Measurements from ENCODE around the gene MLH3.

The MLH3 gene

DNA sequence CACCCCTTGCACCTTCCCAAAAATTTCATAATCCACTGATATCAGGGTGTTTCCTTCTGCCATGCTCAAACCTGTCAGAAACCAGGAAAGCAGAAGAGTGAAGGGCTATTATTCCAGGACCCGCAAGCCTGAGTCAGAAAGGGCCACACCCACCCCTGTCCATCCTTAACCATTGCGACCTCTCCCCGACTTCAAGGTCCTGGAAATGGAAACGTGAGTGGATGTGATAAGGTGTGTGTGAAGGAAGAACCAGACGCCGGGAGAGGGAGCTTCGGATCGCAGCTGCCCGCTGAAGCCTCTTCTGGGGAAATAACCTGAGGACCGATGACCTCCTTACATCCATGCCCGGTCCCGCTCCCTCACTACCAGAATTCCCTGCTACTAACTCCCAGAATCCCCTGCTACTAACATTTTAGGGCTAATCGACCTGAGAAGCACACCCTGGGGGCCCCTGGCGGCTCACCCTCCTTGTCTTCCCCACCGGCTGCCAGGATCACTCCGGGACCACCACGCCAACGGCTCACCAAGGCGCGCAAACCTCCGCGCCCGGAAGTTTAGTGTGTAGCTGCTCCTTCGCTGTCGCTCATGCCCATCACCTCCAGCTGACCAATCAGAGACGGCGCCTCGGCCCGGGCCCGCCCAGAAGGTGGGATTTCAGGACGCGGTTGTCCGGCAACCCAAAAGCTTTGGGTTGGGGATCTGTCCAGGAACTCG, 12.4 kb upstream of the MLH3 start, which contains the start of gene ACYP1:
TSS of gene ACYP1 (minus strand) at position 534 of the 714 bp plus-strand sequence. CDS start at position 63, 471 bp downstream.
- TF ChIP-seq, protein P1, sequence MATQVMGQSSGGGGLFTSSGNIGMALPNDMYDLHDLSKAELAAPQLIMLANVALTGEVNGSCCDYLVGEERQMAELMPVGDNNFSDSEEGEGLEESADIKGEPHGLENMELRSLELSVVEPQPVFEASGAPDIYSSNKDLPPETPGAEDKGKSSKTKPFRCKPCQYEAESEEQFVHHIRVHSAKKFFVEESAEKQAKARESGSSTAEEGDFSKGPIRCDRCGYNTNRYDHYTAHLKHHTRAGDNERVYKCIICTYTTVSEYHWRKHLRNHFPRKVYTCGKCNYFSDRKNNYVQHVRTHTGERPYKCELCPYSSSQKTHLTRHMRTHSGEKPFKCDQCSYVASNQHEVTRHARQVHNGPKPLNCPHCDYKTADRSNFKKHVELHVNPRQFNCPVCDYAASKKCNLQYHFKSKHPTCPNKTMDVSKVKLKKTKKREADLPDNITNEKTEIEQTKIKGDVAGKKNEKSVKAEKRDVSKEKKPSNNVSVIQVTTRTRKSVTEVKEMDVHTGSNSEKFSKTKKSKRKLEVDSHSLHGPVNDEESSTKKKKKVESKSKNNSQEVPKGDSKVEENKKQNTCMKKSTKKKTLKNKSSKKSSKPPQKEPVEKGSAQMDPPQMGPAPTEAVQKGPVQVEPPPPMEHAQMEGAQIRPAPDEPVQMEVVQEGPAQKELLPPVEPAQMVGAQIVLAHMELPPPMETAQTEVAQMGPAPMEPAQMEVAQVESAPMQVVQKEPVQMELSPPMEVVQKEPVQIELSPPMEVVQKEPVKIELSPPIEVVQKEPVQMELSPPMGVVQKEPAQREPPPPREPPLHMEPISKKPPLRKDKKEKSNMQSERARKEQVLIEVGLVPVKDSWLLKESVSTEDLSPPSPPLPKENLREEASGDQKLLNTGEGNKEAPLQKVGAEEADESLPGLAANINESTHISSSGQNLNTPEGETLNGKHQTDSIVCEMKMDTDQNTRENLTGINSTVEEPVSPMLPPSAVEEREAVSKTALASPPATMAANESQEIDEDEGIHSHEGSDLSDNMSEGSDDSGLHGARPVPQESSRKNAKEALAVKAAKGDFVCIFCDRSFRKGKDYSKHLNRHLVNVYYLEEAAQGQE (IDR thresholded peaks at IDR 0.05; ENCODE audit: insufficient read depth in 1 of 2, low read depth in 2 of 2, low read length in 2 of 2), result peak in 1 of 2 experiments; percentile 54; a peak in 1 of 4 replicates
- peak; percentile 68 for TF ChIP-seq POLR2AphosphoS5 (IDR thresholded peaks at IDR 0.05; ENCODE audit: low read depth, low read length)
- no peak for TF ChIP-seq TAF1 (IDR thresholded peaks at IDR 0.05; ENCODE audit: borderline replicate concordance, insufficient read depth, low read length)

DNA sequence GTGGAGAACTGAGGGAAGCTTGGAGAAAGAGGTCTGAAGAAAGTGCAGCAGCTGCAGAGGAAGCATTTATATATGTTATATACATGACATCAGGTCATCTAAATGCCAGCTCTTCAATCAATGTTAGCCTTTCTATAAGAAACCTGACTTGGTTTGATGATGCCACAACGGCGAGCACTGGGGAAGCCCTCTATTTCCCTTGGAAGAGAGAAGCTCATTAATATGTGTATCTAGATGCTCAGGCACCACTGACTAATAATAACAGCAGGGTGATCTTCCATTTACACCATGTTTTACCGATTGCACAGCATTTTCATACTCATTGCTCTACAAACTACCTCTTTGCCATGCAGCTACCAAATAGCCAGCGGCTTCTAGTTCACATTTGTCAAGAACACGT, 11.7 kb upstream of the MLH3 start:
- TF ChIP-seq, protein P1 (IDR thresholded peaks at IDR 0.05; ENCODE audit: insufficient read depth in 1 of 2, low read depth in 2 of 2, low read length in 2 of 2), result no peak
- TF ChIP-seq SIN3A (IDR thresholded peaks at IDR 0.05; ENCODE audit: borderline replicate concordance, insufficient read depth, low read length) (no peak), FOXP2 (optimal IDR thresholded peaks at IDR 0.05; ENCODE audit: borderline replicate concordance, extremely low read depth, extremely low read length, insufficient read depth) (no peak), TAF1 (IDR thresholded peaks at IDR 0.05; ENCODE audit: borderline replicate concordance, insufficient read depth, low read length) (no peak), POLR2AphosphoS5 (IDR thresholded peaks at IDR 0.05; ENCODE audit: low read depth, low read length) (no peak)

DNA sequence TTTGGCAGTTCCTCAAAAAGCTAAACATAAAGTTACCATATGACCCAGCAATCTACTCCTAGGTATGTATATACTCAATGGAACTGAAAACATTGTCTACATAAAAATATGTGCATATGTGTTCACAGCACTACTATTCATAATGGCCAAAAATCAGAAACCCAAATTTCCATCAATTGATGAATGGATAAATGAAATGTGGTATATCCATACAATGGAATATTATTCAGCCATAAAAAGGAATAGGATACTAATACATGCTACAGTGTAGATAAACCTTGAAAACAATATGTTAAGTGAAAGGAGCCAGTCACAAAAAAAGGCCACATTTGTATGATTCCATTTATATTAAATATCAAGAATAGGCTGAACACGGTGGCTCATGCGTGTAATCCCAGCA, 9.2 kb upstream of the MLH3 start:
- TF ChIP-seq, protein P1 (IDR thresholded peaks at IDR 0.05; ENCODE audit: insufficient read depth in 1 of 2, low read depth in 2 of 2, low read length in 2 of 2), result no peak
- TF ChIP-seq FOXP2 (optimal IDR thresholded peaks at IDR 0.05; ENCODE audit: borderline replicate concordance, extremely low read depth, extremely low read length, insufficient read depth), result no peak

DNA sequence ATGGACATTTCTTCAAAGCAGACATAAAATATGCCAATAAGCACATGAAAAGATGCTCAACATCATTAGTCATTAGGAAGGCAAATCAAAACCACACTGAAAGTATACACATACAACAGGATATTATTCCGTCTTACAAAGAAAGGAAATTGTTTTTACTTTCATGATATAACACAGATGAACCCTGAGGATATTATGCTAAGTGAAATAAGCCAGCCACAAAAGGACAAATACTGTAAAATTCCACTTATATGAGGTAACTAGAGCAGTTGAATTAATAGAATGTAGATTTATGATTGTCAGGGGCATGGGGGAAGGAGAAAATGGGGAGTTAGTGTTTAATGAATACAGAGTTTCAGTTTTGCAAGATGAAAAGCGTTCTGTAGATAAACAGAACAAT, 8.4 kb upstream of the MLH3 start:
- TF ChIP-seq POLR2AphosphoS5 (IDR thresholded peaks at IDR 0.05; ENCODE audit: low read depth, low read length) (no peak), TAF1 (IDR thresholded peaks at IDR 0.05; ENCODE audit: borderline replicate concordance, insufficient read depth, low read length) (no peak), FOXP2 (optimal IDR thresholded peaks at IDR 0.05; ENCODE audit: borderline replicate concordance, extremely low read depth, extremely low read length, insufficient read depth) (no peak), SIN3A (IDR thresholded peaks at IDR 0.05; ENCODE audit: borderline replicate concordance, insufficient read depth, low read length) (no peak)
- TF ChIP-seq, protein P1 (IDR thresholded peaks at IDR 0.05; ENCODE audit: insufficient read depth in 1 of 2, low read depth in 2 of 2, low read length in 2 of 2), result no peak

DNA sequence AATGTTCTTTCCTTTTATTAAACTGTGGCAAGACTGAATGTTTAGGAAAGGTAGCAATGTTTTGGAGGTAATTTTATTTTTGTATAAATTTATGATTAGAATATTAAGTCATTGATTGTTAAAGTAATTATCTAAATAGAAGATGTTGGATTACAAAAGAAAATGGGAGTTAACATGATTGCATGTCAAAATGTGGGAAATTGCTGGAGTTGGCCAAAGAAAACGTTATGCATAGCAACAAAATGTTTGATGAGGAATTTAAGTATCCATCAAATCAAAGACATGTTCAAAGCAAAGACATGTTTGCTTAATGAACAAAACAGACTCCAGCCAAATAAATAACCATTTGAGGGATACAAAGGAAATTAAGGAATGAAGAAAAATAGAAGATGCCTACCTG, 3.2 kb upstream of the MLH3 start:
- TF ChIP-seq POLR2AphosphoS5 (IDR thresholded peaks at IDR 0.05; ENCODE audit: low read depth, low read length) (no peak), FOXP2 (optimal IDR thresholded peaks at IDR 0.05; ENCODE audit: borderline replicate concordance, extremely low read depth, extremely low read length, insufficient read depth) (no peak), TAF1 (IDR thresholded peaks at IDR 0.05; ENCODE audit: borderline replicate concordance, insufficient read depth, low read length) (no peak), SIN3A (IDR thresholded peaks at IDR 0.05; ENCODE audit: borderline replicate concordance, insufficient read depth, low read length) (no peak)
- TF ChIP-seq, protein P1 (IDR thresholded peaks at IDR 0.05; ENCODE audit: insufficient read depth in 1 of 2, low read depth in 2 of 2, low read length in 2 of 2), result no peak
